IMR-90 (cell line): Measurements from ENCODE around the gene FLT4. TPM values are rescaled to one million over a fixed set of nuclear protein-coding genes. Genes with fewer than 3 reads are reported as not detected.

Experiments
- ATAC-seq: fragments of 200-7000 bp; cut with Tn5 transposase; 2 replicates; pipeline ENCODE4 v1.9.1; 2020; ENCODE audit warnings: low read depth, mild to moderate bottlenecking, moderate library complexity
- BruUV-seq: library from RNA; stranded (reverse); fragments of 400-500 nt; replicated peaks from 2 replicates; lab custom pipeline; 2021; lab: Mats Ljungman, UMichigan
- CTCF ChIA-PET: fragments of 300-600 bp; formaldehyde crosslinking; extraction: SDS; loops from one replicate; lab custom pipeline; 2021; ENCODE audit warnings: antibody characterized with exemption; lab: Yijun Ruan, JAX
- POLR2A ChIA-PET: fragments of 300-600 bp; sonication (Branson Sonifier 250); formaldehyde crosslinking; loops from one replicate; lab custom pipeline; 2022; ENCODE audit warnings: antibody characterized with exemption; ENCODE audit not compliant: unreplicated experiment; lab: Charles Lee
- DNase-seq: peaks from one replicate; pipeline ENCODE4 v3.0.0; 2013
- H2AFZ ChIP-seq: replicated peaks from 2 replicates; pipeline ENCODE3; 2013; ENCODE audit warnings: low read length, mild to moderate bottlenecking; ENCODE audit not compliant: poor library complexity
- H2AK5ac ChIP-seq: 2 replicates; pipeline ENCODE4 v1.6.1; 2013; ENCODE audit warnings: low read depth, low read length, inconsistent platforms
- H2AK9ac ChIP-seq: replicated peaks from 2 replicates; pipeline ENCODE3; 2013; ENCODE audit warnings: mild to moderate bottlenecking, low read depth, low read length, moderate library complexity; ENCODE audit not compliant: poor library complexity
- H2BK120ac ChIP-seq: 2 replicates; pipeline ENCODE4 v1.6.1; 2013; ENCODE audit warnings: low read depth, low read length, inconsistent platforms
- H2BK15ac ChIP-seq: 3 replicates; pipeline ENCODE4 v1.6.1; 2013; ENCODE audit warnings: low read depth, low read length, inconsistent platforms
- H2BK20ac ChIP-seq: 2 replicates; pipeline ENCODE4 v1.6.1; 2013; ENCODE audit warnings: low read depth, mild to moderate bottlenecking, inconsistent platforms, low read length, moderate library complexity
- H2BK5ac ChIP-seq: 2 replicates; pipeline ENCODE4 v1.6.1; 2013; ENCODE audit warnings: mild to moderate bottlenecking, low read depth, low read length, inconsistent platforms; ENCODE audit not compliant: poor library complexity, severe bottlenecking
- H3K14ac ChIP-seq: replicated peaks from 2 replicates; pipeline ENCODE4 v1.6.1; 2013; ENCODE audit warnings: low read depth, low read length, inconsistent platforms
- H3K18ac ChIP-seq: 2 replicates; pipeline ENCODE4 v1.6.1; 2013; ENCODE audit warnings: low read depth, low read length, control low read depth
- H3K23ac ChIP-seq: 2 replicates; pipeline ENCODE4 v1.6.1; 2013; ENCODE audit warnings: low read depth, low read length, inconsistent platforms
- H3K27ac ChIP-seq: 2 replicates; pipeline ENCODE4 v1.5.1; 2013; ENCODE audit warnings: mild to moderate bottlenecking, control low read depth, low read length; ENCODE audit not compliant: insufficient read depth
- H3K27me3 ChIP-seq: 2 replicates; pipeline ENCODE4 v1.6.1; 2013; ENCODE audit warnings: low read length; ENCODE audit not compliant: control insufficient read depth, insufficient read depth
- H3K36me3 ChIP-seq: 2 replicates; pipeline ENCODE4 v1.6.1; 2013; ENCODE audit warnings: low read length, mixed read lengths; ENCODE audit not compliant: control insufficient read depth, insufficient read depth
- H3K4ac ChIP-seq: 2 replicates; pipeline ENCODE4 v1.6.1; 2013; ENCODE audit warnings: low read depth, low read length, inconsistent platforms
- H3K4me1 ChIP-seq: 2 replicates; pipeline ENCODE4 v1.6.1; 2013; ENCODE audit warnings: low read length, mixed read lengths; ENCODE audit not compliant: control insufficient read depth, insufficient read depth
- H3K4me2 ChIP-seq: 2 replicates; pipeline ENCODE4 v1.6.1; 2013; ENCODE audit warnings: low read depth, mild to moderate bottlenecking, control low read depth, low read length, moderate library complexity
- H3K4me3 ChIP-seq: 2 replicates; pipeline ENCODE4 v1.5.1; 2013; ENCODE audit warnings: low read depth, mild to moderate bottlenecking, control low read depth, low read length, moderate library complexity; ENCODE audit not compliant: insufficient read depth
- H3K56ac ChIP-seq: 2 replicates; pipeline ENCODE4 v1.6.1; 2013; ENCODE audit warnings: low read length, inconsistent platforms; ENCODE audit not compliant: insufficient read depth; ENCODE audit errors: extremely low read depth
- H3K79me1 ChIP-seq, 2 experiments: 2 replicates each; pipeline ENCODE4 v1.6.1; 2013; ENCODE audit warnings: low read length in 2 of 2, inconsistent platforms in 1 of 2, low read depth in 1 of 2
- H3K9ac ChIP-seq: 2 replicates; pipeline ENCODE4 v1.6.1; 2013; ENCODE audit warnings: low read depth, low read length, control low read depth
- H3K9me1 ChIP-seq: 2 replicates; pipeline ENCODE4 v1.6.1; 2013; ENCODE audit warnings: low read length, inconsistent platforms; ENCODE audit not compliant: insufficient read depth
- H3K9me3 ChIP-seq: 2 replicates; pipeline ENCODE4 v1.6.1; 2013; ENCODE audit warnings: low read length; ENCODE audit not compliant: control insufficient read depth, insufficient read depth
- H4K20me1 ChIP-seq: 2 replicates; pipeline ENCODE4 v1.6.1; 2013; ENCODE audit warnings: low read length, inconsistent platforms; ENCODE audit not compliant: insufficient read depth
- H4K5ac ChIP-seq: 2 replicates; pipeline ENCODE4 v1.6.1; 2013; ENCODE audit warnings: mild to moderate bottlenecking, low read depth, low read length, control low read depth
- H4K8ac ChIP-seq, 2 experiments: 2 replicates each; pipeline ENCODE4 v1.6.1; 2013; ENCODE audit warnings: low read depth in 2 of 2, low read length in 2 of 2, control low read depth in 1 of 2, inconsistent platforms in 1 of 2
- H4K91ac ChIP-seq: 2 replicates; pipeline ENCODE4 v1.6.1; 2013; ENCODE audit warnings: low read depth, low read length, inconsistent platforms; ENCODE audit not compliant: insufficient read depth
- CEBPB ChIP-seq: IDR thresholded peaks from 2 replicates; pipeline ENCODE4 v1.6.1; 2012; ENCODE audit warnings: low read depth, low read length, improper control_type of control experiment
- CHD1 ChIP-seq: IDR thresholded peaks from 2 replicates; pipeline ENCODE4 v1.6.1; 2012; ENCODE audit warnings: low read depth, low read length, improper control_type of control experiment
- MAFK ChIP-seq: IDR thresholded peaks from 2 replicates; pipeline ENCODE4 v1.6.1; 2012; ENCODE audit warnings: low read depth, low read length, improper control_type of control experiment
- MAZ ChIP-seq: IDR thresholded peaks from 2 replicates; pipeline ENCODE4 v1.6.1; 2012; ENCODE audit warnings: low read depth, mild to moderate bottlenecking, low read length, improper control_type of control experiment, moderate library complexity, borderline replicate concordance
- NFE2L2 ChIP-seq: fragments of 150-350 bp; IDR thresholded peaks from 2 replicates; pipeline ENCODE4 v1.6.1; 2016; ENCODE audit warnings: low read depth, mild to moderate bottlenecking, low read length
- RCOR1 ChIP-seq: IDR thresholded peaks from 2 replicates; pipeline ENCODE4 v1.6.1; 2012; ENCODE audit warnings: mild to moderate bottlenecking, low read length, improper control_type of control experiment; ENCODE audit not compliant: insufficient replicate concordance
- RFX5 ChIP-seq: IDR thresholded peaks from 2 replicates; pipeline ENCODE4 v1.8.0; 2012; ENCODE audit warnings: low read depth, mild to moderate bottlenecking, low read length, moderate library complexity
- WGBS, 2 experiments: methylation state at CpG; one replicate each; pipeline versions ENCODE4 v1.1.5 to v1.1.7; 2013; ENCODE audit warnings: missing lambda C conversion rate in 2 of 2; ENCODE audit not compliant: insufficient read length in 1 of 2; ENCODE audit errors: extremely low coverage in 2 of 2; 5-methylcytosine and 5-hydroxymethylcytosine counted together
- dilution Hi-C: fragments of 300-500 bp; cut with HindIII; formaldehyde crosslinking; loops from one replicate; pipeline ENCODE4 v1.14.3; 2018; ENCODE audit warnings: low sequenced_read_pairs; ENCODE audit not compliant: unreplicated experiment
- in situ Hi-C: fragments of 300-500 bp; cut with MboI; formaldehyde crosslinking; loops from 3 replicates; pipeline ENCODE4 v1.14.3; 2019; ENCODE audit warnings: low sequenced_read_pairs, inconsistent platforms, mixed read lengths
- intact Hi-C: fragments of 100-400 bp; cut with micrococcal nuclease; formaldehyde crosslinking; loops from 2 replicates; pipeline ENCODE4 v1.10.0; 2022
- polyA plus RNA-seq, 3 experiments: library from polyadenylated mRNA; depleted of rRNA; stranded (reverse); fragments of >200 nt; gene quantifications; 2 replicates each; pipeline ENCODE4 v1.2.3, GENCODE V29; 2012; ENCODE audit warnings: low replicate concordance in 1 of 3
- total RNA-seq: library from RNA; depleted of rRNA; stranded (reverse); fragments of >200 nt; gene quantifications from 2 replicates; pipeline ENCODE4 v1.2.3, GENCODE V29; 2012
- TF ChIP-seq, protein P1 (sequence below): conservative IDR thresholded peaks from 2 replicates; pipeline ENCODE4 v1.5.1; 2012; ENCODE audit warnings: mild to moderate bottlenecking, low read depth, low read length, improper control_type of control experiment

FLT4 gene
- total and polyA plus RNA-seq, 2 of the 4 experiments (the other 2 are of a cell fraction) = under 0.01 to 0.07 TPM

DNA sequence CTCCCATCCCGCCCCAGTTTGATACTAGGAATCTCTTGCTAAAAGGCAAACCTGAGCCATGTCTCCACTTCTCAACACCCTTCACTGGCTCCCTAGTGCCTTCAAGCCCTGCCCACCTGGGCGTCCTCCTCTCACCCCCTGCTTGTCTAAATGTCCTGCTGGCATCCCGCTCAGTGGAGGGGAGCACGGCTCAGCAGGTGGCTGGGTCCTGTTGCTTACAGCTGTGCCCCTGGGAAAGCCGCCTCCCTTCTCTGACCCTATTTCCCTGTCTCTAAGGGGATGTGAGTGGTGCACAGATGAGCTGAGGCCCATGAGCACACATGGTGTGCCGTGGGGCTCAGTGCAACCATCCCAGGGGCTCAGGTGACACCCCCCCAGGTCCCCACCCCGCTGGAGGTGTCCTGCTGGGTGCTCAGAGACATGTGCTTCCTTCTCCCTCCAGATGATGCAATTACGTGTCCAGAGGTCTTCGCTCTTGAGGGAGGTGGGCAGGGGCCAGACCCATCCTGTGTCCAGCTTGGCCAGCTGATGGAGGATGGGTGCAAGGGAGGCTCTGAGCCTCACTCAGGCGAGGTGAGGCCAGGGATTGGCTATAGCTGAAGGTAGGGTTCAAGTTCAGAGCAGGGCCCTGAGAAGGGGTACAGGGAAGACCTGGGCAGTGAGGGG lies 24.1 kb downstream of the FLT4 start:
- H3K4me3 ChIP-seq = no peak overlapping the region
- no peak for ATAC-seq

More for the DNA sequence above, 24.1 kb downstream of the FLT4 start:
- intact Hi-C loops = no loop called here
- no peak overlapping the region for H2AK9ac ChIP-seq
- no peaks in the 10 kb centered on the region for H3K9me3 ChIP-seq
- no TSS peak for BruUV-seq
- no peaks in the 10 kb centered on the region for H3K9me1 ChIP-seq
- peaks cover 2% of the 10 kb centered on the region; the same call in 1 of the 2 replicates for H3K27me3 ChIP-seq
- peak overlapping the region; percentile 13 for H2AFZ ChIP-seq
- no peak overlapping the region for H3K18ac ChIP-seq
- ChIA-PET POLR2A (no interaction called here), CTCF (no interaction called here)
- no peak overlapping the region for H3K14ac ChIP-seq
- no peak overlapping the region for H3K56ac ChIP-seq
- H3K4ac ChIP-seq = no peak overlapping the region
- DNase-seq = no peak
- TF ChIP-seq, protein P1, sequence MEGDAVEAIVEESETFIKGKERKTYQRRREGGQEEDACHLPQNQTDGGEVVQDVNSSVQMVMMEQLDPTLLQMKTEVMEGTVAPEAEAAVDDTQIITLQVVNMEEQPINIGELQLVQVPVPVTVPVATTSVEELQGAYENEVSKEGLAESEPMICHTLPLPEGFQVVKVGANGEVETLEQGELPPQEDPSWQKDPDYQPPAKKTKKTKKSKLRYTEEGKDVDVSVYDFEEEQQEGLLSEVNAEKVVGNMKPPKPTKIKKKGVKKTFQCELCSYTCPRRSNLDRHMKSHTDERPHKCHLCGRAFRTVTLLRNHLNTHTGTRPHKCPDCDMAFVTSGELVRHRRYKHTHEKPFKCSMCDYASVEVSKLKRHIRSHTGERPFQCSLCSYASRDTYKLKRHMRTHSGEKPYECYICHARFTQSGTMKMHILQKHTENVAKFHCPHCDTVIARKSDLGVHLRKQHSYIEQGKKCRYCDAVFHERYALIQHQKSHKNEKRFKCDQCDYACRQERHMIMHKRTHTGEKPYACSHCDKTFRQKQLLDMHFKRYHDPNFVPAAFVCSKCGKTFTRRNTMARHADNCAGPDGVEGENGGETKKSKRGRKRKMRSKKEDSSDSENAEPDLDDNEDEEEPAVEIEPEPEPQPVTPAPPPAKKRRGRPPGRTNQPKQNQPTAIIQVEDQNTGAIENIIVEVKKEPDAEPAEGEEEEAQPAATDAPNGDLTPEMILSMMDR = no peak
- no peak for TF ChIP-seq CHD1
- TF ChIP-seq MAFK = no peak
- TF ChIP-seq NFE2L2 = no peak
- TF ChIP-seq CEBPB = no peak
- TF ChIP-seq MAZ = no peak
- no peak for TF ChIP-seq RFX5
- TF ChIP-seq RCOR1 = no peak
- no peak overlapping the region for H2AK5ac ChIP-seq
- H3K36me3 ChIP-seq = no peaks in the 10 kb centered on the region
- dilution Hi-C loops = no loop called here
- H4K20me1 ChIP-seq = no peaks in the 10 kb centered on the region; the same call in 1 of the 2 replicates
- no peak overlapping the region for H3K4me2 ChIP-seq
- no peak overlapping the region for H3K27ac ChIP-seq
- no peak overlapping the region for H4K8ac ChIP-seq
- no peak overlapping the region for H4K91ac ChIP-seq
- H2BK20ac ChIP-seq = no peak overlapping the region
- no peak overlapping the region for H2BK120ac ChIP-seq
- H3K79me1 ChIP-seq = no peaks in the 10 kb centered on the region
- H4K5ac ChIP-seq = no peak overlapping the region
- H3K23ac ChIP-seq = no peak overlapping the region
- 60% methylated on average over 2 of the region's 10 CpGs; no CpG with 5 or more reads in 1 of the 2 experiments for WGBS, 2 experiments
- no peaks in the 10 kb centered on the region for H3K4me1 ChIP-seq
- in situ Hi-C loops = no loop called here
- H3K9ac ChIP-seq = no peak overlapping the region
- H2BK15ac ChIP-seq = no peak overlapping the region
- H2BK5ac ChIP-seq = no peak overlapping the region
